Astrocyte (in vitro differentiated cells and primary cell): ENCODE results near the gene TMF1. TPM values are rescaled to one million over a fixed set of nuclear protein-coding genes. Genes with fewer than 3 reads are reported as not detected.

Source experiments
- DNase-seq: peaks from one replicate; pipeline ENCODE4 v3.0.0-alpha.2; 2010; ENCODE audit warnings: low read depth
- FAIRE-seq: peaks from 2 replicates; lab custom pipeline; 2011; peaks lifted over from hg19 to GRCh38; lab: Jason Lieb, UNC
- H2AFZ ChIP-seq: 2 replicates; pipeline ENCODE4 v1.6.0; 2012; ENCODE audit warnings: low read depth, low read length, inconsistent platforms
- H3K27ac ChIP-seq: 2 replicates; pipeline ENCODE4 v1.5.1; 2011; ENCODE audit warnings: low read depth, low read length, inconsistent platforms
- H3K27me3 ChIP-seq: 2 replicates; pipeline ENCODE4 v1.6.0; 2011; ENCODE audit warnings: low read length, inconsistent platforms; ENCODE audit not compliant: insufficient read depth
- H3K36me3 ChIP-seq: 2 replicates; pipeline ENCODE4 v1.5.1; 2011; ENCODE audit warnings: low read length, inconsistent platforms; ENCODE audit not compliant: insufficient read depth
- H3K4me1 ChIP-seq: 2 replicates; pipeline ENCODE4 v1.5.1; 2011; ENCODE audit warnings: low read length, inconsistent platforms; ENCODE audit not compliant: insufficient read depth
- H3K4me2 ChIP-seq: 2 replicates; pipeline ENCODE4 v1.6.0; 2012; ENCODE audit warnings: low read length, inconsistent platforms
- H3K4me3 ChIP-seq: 2 replicates; pipeline ENCODE4 v1.5.1; 2011; ENCODE audit warnings: low read depth, mild to moderate bottlenecking, low read length, inconsistent platforms; ENCODE audit not compliant: insufficient read depth
- H3K79me2 ChIP-seq: 2 replicates; pipeline ENCODE4 v1.6.0; 2012; ENCODE audit warnings: mild to moderate bottlenecking, low read length, inconsistent platforms; ENCODE audit not compliant: insufficient read depth
- H3K9ac ChIP-seq: 2 replicates; pipeline ENCODE4 v1.6.0; 2012; ENCODE audit warnings: mild to moderate bottlenecking, low read length, inconsistent platforms
- H3K9me3 ChIP-seq: 2 replicates; pipeline ENCODE4 v1.5.1; 2012; ENCODE audit warnings: low read depth, mild to moderate bottlenecking, low read length, inconsistent platforms; ENCODE audit not compliant: insufficient read depth
- H4K20me1 ChIP-seq: 2 replicates; pipeline ENCODE4 v1.6.0; 2012; ENCODE audit warnings: low read length, inconsistent platforms; ENCODE audit not compliant: insufficient read depth
- H3K27ac Mint-ChIP-seq: one replicate; pipeline ENCODE4 v1.8.0; 2021; ENCODE audit warnings: mild to moderate bottlenecking, mixed read lengths; ENCODE audit not compliant: unreplicated experiment
- H3K27me3 Mint-ChIP-seq: one replicate; pipeline ENCODE4 v1.8.0; 2021; ENCODE audit warnings: low read depth, mixed read lengths; ENCODE audit not compliant: unreplicated experiment
- H3K36me3 Mint-ChIP-seq: one replicate; pipeline ENCODE4 v1.8.0; 2021; ENCODE audit warnings: low read depth, mixed read lengths; ENCODE audit not compliant: unreplicated experiment
- H3K4me1 Mint-ChIP-seq: one replicate; pipeline ENCODE4 v1.8.0; 2021; ENCODE audit warnings: low read depth, mixed read lengths; ENCODE audit not compliant: unreplicated experiment
- H3K4me3 Mint-ChIP-seq: one replicate; pipeline ENCODE4 v1.8.0; 2021; ENCODE audit warnings: mild to moderate bottlenecking, moderate library complexity, mixed read lengths; ENCODE audit not compliant: unreplicated experiment
- H3K9me3 Mint-ChIP-seq: one replicate; pipeline ENCODE4 v1.8.0; 2021; ENCODE audit warnings: mild to moderate bottlenecking, mixed read lengths; ENCODE audit not compliant: unreplicated experiment
- CTCF ChIP-seq: IDR thresholded peaks from 2 replicates; pipeline ENCODE4 v1.5.1; 2011; ENCODE audit warnings: low read depth, mild to moderate bottlenecking, inconsistent platforms, low read length, moderate library complexity; ENCODE audit not compliant: insufficient read depth
- EZH2 ChIP-seq: IDR thresholded peaks from 2 replicates; pipeline ENCODE4 v1.6.1; 2012; ENCODE audit warnings: mild to moderate bottlenecking, low read length, inconsistent platforms; ENCODE audit not compliant: insufficient read depth
- total RNA-seq: library from RNA; stranded (reverse); gene quantifications from 2 replicates; pipeline ENCODE4 v1.2.1, GENCODE V29; 2021

TMF1 gene
- total RNA-seq, 1 donor from 2014 or later = 46.8 TPM

- no peak for FAIRE-seq
- Mint-ChIP-seq H3K27ac (no peak overlapping the region), H3K4me3 (no peak overlapping the region)
Observed at GRCh38 chr3:68987322-68987721, 64.8 kb downstream of the TMF1 start.

GRCh38 chr3:68986496-68987208, 65.5 kb downstream of the TMF1 start:
- no peaks in the 10 kb centered on the region for H3K27me3 ChIP-seq
- H3K9ac ChIP-seq = no peak overlapping the region
- no peaks in the 10 kb centered on the region for H3K9me3 ChIP-seq
- no peaks in the 10 kb centered on the region for H3K4me1 Mint-ChIP-seq
- H3K4me3 Mint-ChIP-seq = no peak overlapping the region
- H3K27ac Mint-ChIP-seq = no peak overlapping the region
- no peaks in the 10 kb centered on the region for H3K79me2 ChIP-seq
- no peak overlapping the region for H3K4me3 ChIP-seq
- no peaks in the 10 kb centered on the region for H3K9me3 Mint-ChIP-seq
- H3K36me3 Mint-ChIP-seq = peaks cover 24% of the 10 kb centered on the region
- H3K27ac ChIP-seq = no peak overlapping the region
- H2AFZ ChIP-seq = no peak overlapping the region
- no peak for DNase-seq
- TF ChIP-seq EZH2 = no peak
- TF ChIP-seq CTCF = no peak
- H4K20me1 ChIP-seq = no peaks in the 10 kb centered on the region
- H3K36me3 ChIP-seq = peaks cover 47% of the 10 kb centered on the region
- no peaks in the 10 kb centered on the region for H3K27me3 Mint-ChIP-seq
- no peak overlapping the region for H3K4me2 ChIP-seq
- FAIRE-seq = no peak
- no peaks in the 10 kb centered on the region for H3K4me1 ChIP-seq

More at GRCh38 chr3:68987322-68987721, 64.8 kb downstream of the TMF1 start:
- no peaks in the 10 kb centered on the region for H3K9me3 Mint-ChIP-seq
- Histone ChIP-seq H3K36me3 (peaks cover 44% of the 10 kb centered on the region), H3K4me3 (no peak overlapping the region), H3K9ac (no peak overlapping the region), H3K9me3 (no peaks in the 10 kb centered on the region), H4K20me1 (no peaks in the 10 kb centered on the region), H3K27me3 (no peaks in the 10 kb centered on the region), H3K4me1 (no peaks in the 10 kb centered on the region), H3K79me2 (no peaks in the 10 kb centered on the region), H3K4me2 (no peak overlapping the region), H2AFZ (no peak overlapping the region), H3K27ac (no peak overlapping the region)
- H3K36me3 Mint-ChIP-seq = peaks cover 27% of the 10 kb centered on the region
- DNase-seq = no peak
- TF ChIP-seq EZH2 = no peak
- no peak for TF ChIP-seq CTCF
- H3K27me3 Mint-ChIP-seq = no peaks in the 10 kb centered on the region
- no peaks in the 10 kb centered on the region for H3K4me1 Mint-ChIP-seq

- Histone ChIP-seq H2AFZ (no peak overlapping the region), H3K9ac (no peak overlapping the region), H3K36me3 (peaks cover 54% of the 10 kb centered on the region), H4K20me1 (no peaks in the 10 kb centered on the region), H3K79me2 (no peaks in the 10 kb centered on the region), H3K27ac (no peak overlapping the region), H3K27me3 (no peaks in the 10 kb centered on the region), H3K9me3 (no peaks in the 10 kb centered on the region), H3K4me3 (no peak overlapping the region), H3K4me1 (no peaks in the 10 kb centered on the region), H3K4me2 (no peak overlapping the region)
- Mint-ChIP-seq H3K27ac (no peak overlapping the region), H3K4me3 (no peak overlapping the region), H3K36me3 (peaks cover 22% of the 10 kb centered on the region), H3K27me3 (no peaks in the 10 kb centered on the region), H3K4me1 (no peaks in the 10 kb centered on the region), H3K9me3 (no peaks in the 10 kb centered on the region)
- peak; percentile 62 for FAIRE-seq
- TF ChIP-seq EZH2 (no peak), CTCF (no peak)
- DNase-seq = peak; percentile 36
Observed at GRCh38 chr3:68985146-68985790, 66.9 kb downstream of the TMF1 start.
